Suprapubic skin (tissue), 4 donors: ENCODE data around the gene FIGNL1.

Experiments
- CTCF ChIP-seq, 2 donors: fragments of 200-600 bp in 1 of 2; fragments of 450-650 bp in 1 of 2; sonication (generic) in 1 of 2; IDR thresholded peaks; one replicate each; pipeline ENCODE4 v1.5.1; 2016 to 2019; ENCODE audit warnings: antibody characterized with exemption in 2 of 2, mild to moderate bottlenecking in 1 of 2, moderate library complexity in 1 of 2
- EP300 ChIP-seq: sonication (generic); formaldehyde crosslinking; IDR thresholded peaks from one replicate; pipeline ENCODE4 v1.6.1; 2017; ENCODE audit warnings: antibody characterized with exemption
- POLR2AphosphoS5 ChIP-seq, 3 donors: sonication (generic); formaldehyde crosslinking; IDR thresholded peaks; one replicate each; pipeline ENCODE4 v1.6.1; 2017; ENCODE audit warnings: antibody characterized with exemption in 3 of 3

- TF ChIP-seq EP300 (no peak), CTCF (IDR thresholded peaks at IDR 0.05) (no peak), POLR2AphosphoS5 (IDR thresholded peaks at IDR 0.05) (no peak)
Observed at GRCh38 chr7:50466815-50467585, 16.9 kb upstream of the FIGNL1 start.
